Activated CD8-positive, alpha-beta memory T cell treated with anti-CD3 and anti-CD28 coated beads, Interleukin-2, amount 50 U/mL, for 24 hours (primary cell): ENCODE data around the gene KIF22.
A peak's percentile ranks its signal among the peaks of the same experiment; 100 is the strongest.

Experiments
- DNase-seq: peaks from one replicate; pipeline ENCODE4 v3.0.0-alpha.2; 2020; ENCODE audit errors: extremely low read depth

The KIF22 gene

GRCh38 chr16:29804020-29804419 is 13.5 kb downstream of the KIF22 start:
- no peak for DNase-seq

- DNase-seq = no peak
Observed at GRCh38 chr16:29804455-29805231, 14.1 kb downstream of the KIF22 start.

GRCh38 chr16:29805232-29806098 is 14.9 kb downstream of the KIF22 start:
- peak; percentile 95 for DNase-seq

- DNase-seq = no peak
Observed at GRCh38 chr16:29806099-29806579, 15.6 kb downstream of the KIF22 start, which contains the start of gene MAZ. Gene MAZ (plus strand): TSS chr16:29806529. CDS start chr16:29806702, 173 bp downstream.

- no peak for DNase-seq
Observed at GRCh38 chr16:29806641-29807425, 16.3 kb downstream of the KIF22 start.

- no peak for DNase-seq
Observed at GRCh38 chr16:29807426-29808218, 17.1 kb downstream of the KIF22 start.

- no peak for DNase-seq
Observed at GRCh38 chr16:29808219-29808900, 17.8 kb downstream of the KIF22 start.

- DNase-seq = no peak
Observed at GRCh38 chr16:29809031-29809747, 18.6 kb downstream of the KIF22 start.

GRCh38 chr16:29809850-29810698 is 19.5 kb downstream of the KIF22 start:
- no peak for DNase-seq

DNA sequence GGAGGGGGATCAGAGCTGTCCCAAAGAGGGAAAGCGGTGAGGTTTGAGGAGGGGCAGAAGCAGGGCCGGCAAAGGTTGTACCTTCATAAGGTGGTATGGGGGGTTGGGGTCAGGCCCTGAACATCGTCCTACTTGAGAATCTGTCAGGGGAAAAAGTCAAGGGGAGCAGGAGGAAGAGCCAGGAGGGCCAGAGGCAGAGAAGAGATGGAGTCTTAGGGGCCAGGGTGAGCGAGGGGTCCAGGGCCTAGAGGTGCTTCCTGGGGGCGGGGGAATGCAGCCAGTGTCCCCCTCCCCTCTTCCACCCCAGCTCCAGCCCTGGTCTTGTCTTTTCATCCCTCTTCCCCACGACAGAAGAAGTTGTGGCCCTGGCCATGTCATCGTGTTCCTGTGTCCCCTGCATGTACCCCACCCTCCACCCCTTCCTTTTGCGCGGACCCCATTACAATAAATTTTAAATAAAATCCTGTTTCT is 20.2 kb downstream of the KIF22 start:
- DNase-seq = no peak

GRCh38 chr16:29811170-29811895 is 20.8 kb downstream of the KIF22 start:
- DNase-seq = no peak

DNA sequence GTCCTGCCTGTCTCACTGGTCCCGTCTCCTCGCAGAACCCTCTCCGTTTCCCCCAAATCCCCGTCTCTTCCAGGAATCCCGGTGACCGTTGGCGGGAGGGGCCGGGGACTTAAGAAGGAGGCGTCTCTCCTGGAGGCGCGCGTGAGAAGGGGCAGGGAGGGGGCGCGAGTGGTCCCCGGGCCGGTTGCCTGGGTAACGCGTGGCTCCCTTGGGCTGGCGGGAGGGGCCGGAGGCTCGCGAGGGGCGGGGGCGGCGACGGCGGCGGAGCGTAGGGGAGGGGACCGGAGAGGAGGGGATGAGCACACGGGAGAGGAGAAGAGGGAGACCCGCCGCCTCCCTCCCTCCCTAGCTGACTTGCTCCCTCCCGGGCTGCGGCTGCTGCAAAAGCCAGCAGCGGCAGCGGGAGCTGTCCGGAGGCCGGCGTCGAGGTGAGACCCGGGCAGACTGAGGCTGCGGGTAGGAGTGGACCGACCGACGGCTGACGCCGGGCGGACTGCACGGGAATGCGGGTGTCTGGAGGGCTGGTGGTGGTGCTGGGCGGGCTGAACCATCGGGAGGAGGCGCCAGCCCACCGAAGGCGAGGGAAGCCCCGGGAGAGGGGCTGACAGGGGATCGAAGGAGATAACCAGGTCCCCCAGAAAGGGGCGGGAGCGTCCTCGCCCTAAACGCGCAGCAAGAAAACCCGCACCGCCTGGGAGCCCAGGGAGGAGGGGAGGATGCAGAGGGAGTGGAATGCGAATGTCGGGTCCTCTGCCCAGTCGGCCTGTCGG is 21.5 kb downstream of the KIF22 start, which contains the start of gene PRRT2:
Gene PRRT2, plus strand, starts transcription at position 298 of the 770 bp plus-strand sequence. CDS start 862 bp downstream, outside the sequence.
- no peak for DNase-seq

DNA sequence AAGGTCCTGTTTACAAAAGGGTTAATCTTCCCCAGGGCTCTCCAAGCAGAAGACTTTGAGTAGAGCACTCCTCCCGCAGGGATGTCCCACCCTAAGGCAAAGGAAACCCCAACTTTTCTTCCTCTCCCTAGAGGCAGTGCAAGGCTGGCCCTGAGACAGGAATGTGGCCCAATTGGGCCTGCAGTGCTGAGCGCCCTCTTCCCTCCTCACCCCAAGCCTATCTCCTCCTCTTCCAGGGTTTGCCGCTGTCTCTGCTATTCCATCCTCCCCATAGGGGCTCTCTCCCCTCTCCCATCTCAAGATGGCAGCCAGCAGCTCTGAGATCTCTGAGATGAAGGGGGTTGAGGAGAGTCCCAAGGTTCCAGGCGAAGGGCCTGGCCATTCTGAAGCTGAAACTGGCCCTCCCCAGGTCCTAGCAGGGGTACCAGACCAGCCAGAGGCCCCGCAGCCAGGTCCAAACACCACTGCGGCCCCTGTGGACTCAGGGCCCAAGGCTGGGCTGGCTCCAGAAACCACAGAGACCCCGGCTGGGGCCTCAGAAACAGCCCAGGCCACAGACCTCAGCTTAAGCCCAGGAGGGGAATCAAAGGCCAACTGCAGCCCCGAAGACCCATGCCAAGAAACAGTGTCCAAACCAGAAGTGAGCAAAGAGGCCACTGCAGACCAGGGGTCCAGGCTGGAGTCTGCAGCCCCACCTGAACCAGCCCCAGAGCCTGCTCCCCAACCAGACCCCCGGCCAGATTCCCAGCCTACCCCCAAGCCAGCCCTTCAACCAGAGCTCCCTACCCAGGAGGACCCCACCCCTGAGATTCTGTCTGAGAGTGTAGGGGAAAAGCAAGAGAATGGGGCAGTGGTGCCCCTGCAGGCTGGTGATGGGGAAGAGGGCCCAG is 22.4 kb downstream of the KIF22 start:
- no peak for DNase-seq

- no peak for DNase-seq
Observed at GRCh38 chr16:29813644-29814562, 23.4 kb downstream of the KIF22 start.

- DNase-seq = no peak
Observed at GRCh38 chr16:29814592-29814991, 24.0 kb downstream of the KIF22 start.
